Measurements from ENCODE around the gene TMEM106A.
"Not testable (repeated sequence)": the region's sequence is repeated elsewhere in the genome, so short reads cannot be mapped to it uniquely, and the experiment has no call there.

DNA sequence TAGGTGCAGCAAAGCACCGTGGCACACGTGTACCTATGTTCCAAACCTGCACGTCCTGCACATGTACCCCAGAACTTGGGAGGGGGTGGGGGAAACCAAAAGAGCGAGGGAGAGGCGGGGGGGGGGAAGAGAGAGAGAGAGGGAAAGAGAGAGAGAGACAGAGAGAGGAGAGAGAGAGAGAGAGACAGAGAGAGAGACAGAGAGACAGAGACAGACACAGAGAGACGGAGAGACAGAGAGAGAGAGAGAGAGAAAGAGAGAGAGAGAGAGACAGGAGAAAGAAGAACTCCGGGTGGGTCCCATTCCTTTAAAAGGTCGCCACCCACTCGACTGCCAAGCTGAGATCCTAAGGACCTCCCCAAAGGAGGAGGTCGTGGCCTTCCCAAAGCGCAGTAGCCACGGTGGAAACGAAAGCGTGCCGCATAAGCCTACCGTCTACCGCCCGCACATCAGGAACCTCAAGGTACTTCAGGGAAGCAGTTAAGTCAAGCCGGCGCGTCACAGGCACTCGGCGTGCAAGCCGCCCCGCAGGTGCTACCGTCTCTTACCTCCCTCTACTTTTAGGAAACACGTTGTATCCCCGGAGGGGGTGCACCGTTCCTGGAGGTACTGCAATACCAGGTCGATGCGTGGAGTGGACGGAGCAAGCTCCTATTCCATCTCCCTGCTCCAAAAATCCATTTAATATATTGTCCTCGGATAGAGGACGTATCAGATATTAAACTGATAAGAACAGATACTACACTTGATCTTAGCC is 29.1 kb downstream of the TMEM106A start:
- TF ChIP-seq POLR2A (IDR thresholded peaks at IDR 0.05; ENCODE audit: low read depth); POLR2AphosphoS5 (IDR thresholded peaks at IDR 0.05); EP300 (IDR thresholded peaks at IDR 0.05): not testable (repeated sequence)
- TF ChIP-seq, protein P1, sequence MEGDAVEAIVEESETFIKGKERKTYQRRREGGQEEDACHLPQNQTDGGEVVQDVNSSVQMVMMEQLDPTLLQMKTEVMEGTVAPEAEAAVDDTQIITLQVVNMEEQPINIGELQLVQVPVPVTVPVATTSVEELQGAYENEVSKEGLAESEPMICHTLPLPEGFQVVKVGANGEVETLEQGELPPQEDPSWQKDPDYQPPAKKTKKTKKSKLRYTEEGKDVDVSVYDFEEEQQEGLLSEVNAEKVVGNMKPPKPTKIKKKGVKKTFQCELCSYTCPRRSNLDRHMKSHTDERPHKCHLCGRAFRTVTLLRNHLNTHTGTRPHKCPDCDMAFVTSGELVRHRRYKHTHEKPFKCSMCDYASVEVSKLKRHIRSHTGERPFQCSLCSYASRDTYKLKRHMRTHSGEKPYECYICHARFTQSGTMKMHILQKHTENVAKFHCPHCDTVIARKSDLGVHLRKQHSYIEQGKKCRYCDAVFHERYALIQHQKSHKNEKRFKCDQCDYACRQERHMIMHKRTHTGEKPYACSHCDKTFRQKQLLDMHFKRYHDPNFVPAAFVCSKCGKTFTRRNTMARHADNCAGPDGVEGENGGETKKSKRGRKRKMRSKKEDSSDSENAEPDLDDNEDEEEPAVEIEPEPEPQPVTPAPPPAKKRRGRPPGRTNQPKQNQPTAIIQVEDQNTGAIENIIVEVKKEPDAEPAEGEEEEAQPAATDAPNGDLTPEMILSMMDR (IDR thresholded peaks at IDR 0.05) = not testable (repeated sequence)

All from esophagus muscularis mucosa (tissue), 4 donors.